GM18508 (cell line): ENCODE measurements around the gene FRMD1.

Experiments
- ATAC-seq: cut with Tn5 transposase; IDR thresholded peaks from one replicate; pipeline ENCODE4 v1.9.1; 2021; ENCODE audit warnings: moderate number of reproducible peaks; ENCODE audit not compliant: insufficient read depth, unreplicated experiment

The FRMD1 gene

DNA sequence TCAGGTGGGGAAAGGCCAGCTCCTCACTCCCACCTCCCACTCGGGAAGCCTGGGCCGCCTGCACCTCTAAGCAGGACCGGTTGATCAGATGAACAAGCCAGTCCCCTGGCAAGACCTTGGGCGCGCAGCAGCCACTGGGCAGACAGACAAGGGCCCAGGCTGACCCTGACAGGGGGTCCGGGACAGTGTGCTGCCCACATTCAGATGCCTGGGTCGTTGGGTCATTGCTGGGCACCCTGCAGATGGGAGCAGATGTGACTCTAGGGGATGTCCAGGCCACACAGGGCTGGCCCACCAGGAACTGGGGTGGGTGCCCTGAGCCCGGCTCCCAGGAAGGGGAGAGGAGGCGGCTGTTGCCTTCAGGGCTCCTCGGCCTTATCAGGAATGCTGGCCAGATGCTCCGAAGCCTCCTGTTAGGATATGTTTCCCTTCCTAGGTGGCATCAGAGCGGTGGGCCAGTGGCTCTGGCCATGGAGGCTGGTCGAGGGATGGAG, 17.3 kb upstream of the FRMD1 start:
- ATAC-seq = no peak

GRCh38 chr6:168095716-168096250, 16.8 kb upstream of the FRMD1 start:
- no peak for ATAC-seq

DNA sequence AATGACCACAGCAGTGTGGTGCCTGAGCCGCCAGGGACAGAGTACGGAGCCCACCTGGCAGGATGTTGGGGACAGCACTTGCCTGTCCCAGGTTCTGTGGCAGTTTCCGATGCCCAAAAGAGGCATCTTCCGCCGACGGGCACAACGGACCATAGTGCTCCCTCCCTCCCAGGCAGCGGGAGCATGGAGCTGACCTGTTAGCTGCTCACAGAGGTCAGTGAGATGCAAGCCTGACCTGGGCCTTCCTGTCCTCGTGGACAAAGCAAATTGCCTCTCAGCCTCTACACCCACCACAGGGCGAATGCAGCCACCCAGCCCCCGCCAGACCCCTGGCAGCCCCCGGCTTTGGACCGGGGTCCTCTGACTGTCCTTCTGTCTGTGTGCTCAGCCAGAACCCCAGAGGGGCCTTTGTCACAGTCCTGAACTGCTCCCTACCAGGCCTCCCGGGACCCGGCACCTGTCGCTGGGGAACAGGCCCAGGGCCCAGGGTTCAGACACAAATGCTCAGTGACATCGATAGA, 16.2 kb upstream of the FRMD1 start:
- no peak for ATAC-seq

DNA sequence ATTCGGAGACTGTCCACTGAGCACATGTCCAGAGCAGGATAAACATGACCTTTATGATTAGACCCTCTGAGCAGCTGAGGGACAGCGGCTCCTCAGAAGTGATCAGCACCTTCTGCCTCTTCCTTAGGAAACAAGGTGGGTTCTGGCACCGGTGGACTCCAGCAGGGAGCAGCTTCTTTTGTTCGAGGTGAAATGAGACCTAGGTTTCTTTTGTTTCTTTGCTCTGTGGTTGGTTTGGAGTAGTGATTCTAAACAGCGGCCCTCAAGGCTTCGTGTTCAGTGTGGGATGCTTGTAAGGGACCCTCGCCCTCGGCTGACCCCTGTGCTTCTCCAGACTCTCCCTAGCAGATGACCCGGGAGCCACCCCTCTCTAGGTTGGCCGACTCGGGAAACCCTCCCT, 14.6 kb upstream of the FRMD1 start:
- ATAC-seq = no peak

DNA sequence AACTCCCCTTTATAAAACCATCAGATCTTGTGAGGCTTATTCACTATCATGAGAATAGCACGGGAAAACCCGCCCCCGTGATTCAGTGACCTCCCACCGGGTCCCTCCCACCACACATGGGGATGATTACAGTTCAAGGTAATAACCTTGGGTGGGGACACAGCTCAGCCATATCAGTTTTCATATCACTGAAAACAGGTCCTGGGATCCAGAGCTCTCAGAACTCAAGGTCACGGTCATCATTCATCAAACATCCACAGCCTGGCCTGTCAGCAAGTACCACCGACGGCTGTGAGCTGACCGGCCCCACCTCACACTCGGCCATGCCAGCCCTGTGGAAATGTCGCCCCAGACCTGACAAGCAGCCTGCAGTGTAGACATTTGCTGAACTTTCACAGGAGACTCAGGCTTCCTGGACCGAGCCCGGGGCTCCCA, 14.1 kb upstream of the FRMD1 start:
- ATAC-seq = no peak

DNA sequence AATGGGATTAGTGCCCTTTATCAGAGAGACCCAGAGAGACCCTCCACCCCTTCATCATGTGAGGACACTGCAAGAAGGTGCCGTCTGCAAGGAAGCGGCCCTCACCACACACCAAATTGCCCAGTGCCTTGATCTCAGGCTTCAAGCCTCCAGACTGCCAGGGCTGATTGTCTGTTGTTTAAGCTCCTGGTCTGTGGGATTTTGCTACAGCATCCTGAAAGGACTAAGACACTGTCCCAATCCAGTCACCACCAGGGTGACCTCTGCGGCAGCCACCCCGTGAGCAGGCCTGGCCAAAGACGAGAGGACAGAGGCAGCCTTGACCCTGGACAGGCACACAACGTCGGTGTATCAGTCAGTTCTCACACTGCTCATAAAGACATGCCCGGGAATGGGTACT, 13.5 kb upstream of the FRMD1 start:
- no peak for ATAC-seq

- no peak for ATAC-seq
Measured at GRCh38 chr6:168091381-168092264, 12.6 kb upstream of the FRMD1 start.

DNA sequence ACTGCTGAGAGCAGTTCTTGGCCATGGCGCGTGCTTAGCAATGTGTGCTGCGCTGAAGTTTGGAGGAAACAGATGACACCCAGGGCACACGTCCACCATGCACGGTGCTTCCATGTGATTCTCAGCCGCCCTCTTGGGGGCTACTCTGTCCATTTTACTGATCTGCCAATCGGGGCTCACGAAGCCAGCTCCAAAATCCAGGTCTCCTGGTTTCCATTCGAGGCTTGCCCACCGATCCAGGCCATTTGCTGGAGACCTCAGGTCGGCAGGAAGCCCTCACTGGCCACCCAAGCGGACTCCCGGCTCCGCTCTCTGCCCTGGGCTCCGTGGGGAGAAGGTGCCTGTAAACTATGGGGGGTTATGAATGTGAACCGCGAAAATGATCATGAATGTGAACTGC, 11.7 kb upstream of the FRMD1 start:
- no peak for ATAC-seq

DNA sequence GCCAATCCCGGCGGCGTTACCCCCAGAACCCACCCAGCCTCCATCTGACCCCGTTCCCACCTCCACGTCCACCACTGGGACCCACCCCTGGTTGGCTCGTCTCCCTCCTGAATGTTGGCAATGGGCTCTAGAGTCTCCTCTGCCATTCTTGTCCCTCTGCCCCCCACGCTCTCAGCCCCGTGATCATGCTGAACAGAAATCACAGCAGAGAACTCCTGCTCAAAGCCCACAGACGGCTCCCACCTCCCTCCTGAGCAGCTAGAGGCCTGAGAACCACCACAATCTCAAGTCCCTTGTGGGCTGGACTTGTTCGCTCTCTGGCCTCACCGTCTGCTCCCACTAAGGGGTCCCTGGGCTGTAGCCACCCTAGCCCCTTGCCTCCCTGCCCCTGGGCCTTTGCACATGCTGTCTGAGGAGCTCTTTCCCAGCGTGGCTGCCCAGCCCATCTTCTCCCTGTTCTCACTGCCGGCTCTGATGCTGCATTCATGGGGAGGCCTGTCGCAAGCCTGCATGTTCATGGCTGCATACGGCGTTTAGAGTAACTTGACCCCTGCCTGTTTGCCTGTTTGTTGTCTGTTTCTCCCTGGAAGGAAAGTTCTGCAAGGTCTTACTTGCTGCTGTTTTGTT, 11.2 kb upstream of the FRMD1 start:
- ATAC-seq = no peak

DNA sequence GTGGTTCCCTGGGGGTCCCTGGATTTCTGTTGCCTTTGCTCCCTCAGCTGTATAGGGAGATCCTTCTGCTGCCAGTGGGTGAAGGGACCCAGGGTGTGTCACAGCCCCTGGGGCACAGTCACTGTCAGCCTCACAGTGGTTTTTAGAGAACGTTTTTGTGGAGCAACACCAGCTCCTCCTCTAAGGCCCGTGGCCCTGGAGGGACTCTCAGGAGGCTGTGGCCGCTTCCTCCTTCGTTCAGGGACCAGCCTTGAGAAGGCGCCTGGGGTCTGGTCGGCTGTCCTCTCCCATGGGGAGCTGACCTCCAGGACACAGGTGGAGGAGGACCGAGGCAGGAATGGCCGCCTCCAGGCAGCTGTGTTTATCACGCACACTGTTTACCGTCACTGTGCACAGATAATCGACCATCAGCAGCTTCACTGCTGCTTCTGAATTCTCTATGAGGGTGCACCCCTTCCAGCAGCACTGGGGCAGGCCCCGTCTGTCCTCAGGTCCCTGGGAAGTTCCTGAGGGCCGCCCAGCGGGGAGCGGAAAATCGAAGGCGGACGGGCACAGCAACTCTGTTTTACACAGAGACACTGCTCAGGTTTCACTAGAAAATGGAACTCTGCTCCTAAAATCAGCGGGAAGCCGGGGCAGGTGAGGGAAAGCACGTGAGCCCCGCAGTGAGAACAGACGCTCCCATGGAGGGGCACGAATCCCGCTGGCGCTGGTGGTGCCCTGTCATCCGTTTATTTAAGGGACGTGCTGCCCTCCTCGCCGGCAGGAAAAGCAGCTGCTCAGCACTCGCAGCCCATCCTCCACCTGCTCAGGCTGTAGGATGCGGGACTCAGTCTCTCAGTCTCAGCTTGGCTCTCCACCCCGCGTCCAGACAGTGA, 10.4 kb upstream of the FRMD1 start:
- no peak for ATAC-seq

DNA sequence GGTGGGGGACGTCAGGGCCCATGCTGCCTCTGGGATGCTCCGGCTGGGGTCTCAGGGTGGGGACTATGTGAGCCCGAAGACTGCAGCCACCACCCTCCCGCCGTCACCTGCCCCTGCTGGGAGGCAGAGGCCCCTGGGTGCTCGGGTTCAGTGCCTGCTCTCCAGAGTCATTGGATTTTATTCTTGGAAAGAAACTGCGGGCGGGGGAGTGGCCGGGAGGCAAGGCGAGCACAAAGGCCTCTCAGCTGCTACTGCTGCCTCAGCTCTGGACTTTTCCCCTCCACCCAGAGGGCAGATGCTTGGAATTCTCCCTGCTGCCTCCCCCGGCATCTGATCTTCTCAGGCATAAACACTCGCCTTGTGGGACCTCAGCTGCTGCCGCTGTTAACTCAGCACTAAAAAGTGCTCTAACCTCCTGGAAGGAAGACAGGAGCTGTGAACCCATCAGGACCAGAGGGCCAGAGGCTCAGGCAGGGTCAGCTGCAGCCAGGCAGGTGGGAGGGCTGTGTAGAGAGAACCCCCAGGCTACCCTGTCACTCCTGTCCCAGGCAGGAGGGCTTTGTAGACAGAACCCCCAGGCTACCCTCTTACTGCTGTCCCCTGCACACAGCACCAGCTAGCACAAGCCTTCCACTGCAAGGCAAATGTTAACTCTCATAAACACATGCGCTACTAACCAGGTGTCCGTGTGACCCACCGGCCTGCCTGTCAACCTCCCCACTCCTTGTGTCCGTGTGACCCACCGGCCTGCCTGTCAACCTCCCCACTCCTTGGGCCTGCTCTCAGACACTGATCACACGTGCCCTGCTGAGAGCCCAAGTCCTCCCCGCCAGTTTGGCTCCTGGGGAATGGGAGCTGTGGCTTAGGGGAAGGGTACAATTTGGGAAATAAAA, 9.4 kb upstream of the FRMD1 start:
- ATAC-seq = no peak

- no peak for ATAC-seq
Measured at GRCh38 chr6:168087436-168088160, 8.6 kb upstream of the FRMD1 start.

DNA sequence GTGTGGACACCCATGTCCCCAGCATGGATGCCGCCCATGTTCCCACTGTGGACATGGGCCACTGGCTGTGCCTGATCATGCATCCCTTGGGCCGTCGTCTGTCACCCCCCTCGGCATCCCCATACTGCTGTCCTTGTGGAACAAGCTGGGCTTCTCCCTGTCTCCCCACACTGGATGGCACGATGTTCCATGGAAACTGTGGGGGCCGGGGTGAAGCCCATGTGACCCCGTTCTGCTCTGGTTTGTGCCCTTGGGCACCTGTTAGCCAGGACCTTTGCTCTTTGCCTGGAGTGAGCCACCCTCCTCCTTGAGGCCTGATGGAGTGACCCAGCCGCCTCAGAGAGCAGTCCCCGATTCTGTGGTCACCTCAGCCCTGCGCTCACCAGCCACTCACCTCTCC, 7.6 kb upstream of the FRMD1 start:
- ATAC-seq = no peak

- no peak for ATAC-seq
Measured at GRCh38 chr6:168086066-168086465, 7.1 kb upstream of the FRMD1 start.

GRCh38 chr6:168084465-168085160, 5.6 kb upstream of the FRMD1 start:
- ATAC-seq = no peak

DNA sequence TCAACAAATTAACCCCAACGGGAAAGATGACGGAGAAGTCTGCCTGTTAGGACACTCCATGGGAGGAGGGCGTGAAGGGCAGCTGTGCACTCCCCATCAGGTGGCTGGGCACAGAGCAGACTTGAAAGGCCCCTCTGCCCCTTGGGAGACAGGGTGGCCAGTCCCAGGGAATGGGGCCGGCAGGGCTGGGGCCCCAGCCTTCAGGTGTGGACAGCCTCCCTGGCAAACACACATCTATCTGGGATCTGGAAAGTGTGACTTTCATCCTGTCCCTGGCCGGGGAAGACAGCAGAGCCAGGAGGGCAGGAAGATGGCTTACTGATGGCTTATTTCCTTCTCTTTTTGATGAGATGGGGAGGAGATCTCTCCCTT, 4.5 kb upstream of the FRMD1 start:
- ATAC-seq = no peak

- ATAC-seq = no peak
Measured at GRCh38 chr6:168082860-168083513, 4.0 kb upstream of the FRMD1 start.
